ENCODE data around the gene AFAP1.

AFAP1 gene

GRCh38 chr4:7753271-7753670 is 186.4 kb downstream of the AFAP1 start:
- no peak for DNase-seq (ENCODE audit: low spot score)

- DNase-seq (ENCODE audit: low spot score) = no peak
These were observed 187.0 kb downstream of the AFAP1 start for GRCh38 chr4:7752649-7753048.

- no peak for DNase-seq (ENCODE audit: low spot score)
These were observed 188.7 kb downstream of the AFAP1 start for GRCh38 chr4:7750972-7751371.

GRCh38 chr4:7750523-7750922 is 189.1 kb downstream of the AFAP1 start:
- no peak for DNase-seq (ENCODE audit: low spot score)

GRCh38 chr4:7747566-7747965 is 192.1 kb downstream of the AFAP1 start:
- no peak for DNase-seq (ENCODE audit: low spot score)

- no peak for DNase-seq (ENCODE audit: low spot score)
These were observed 192.6 kb downstream of the AFAP1 start for GRCh38 chr4:7747062-7747385.

- DNase-seq (ENCODE audit: low spot score) = no peak
These were observed 193.2 kb downstream of the AFAP1 start for GRCh38 chr4:7746351-7747061.

GRCh38 chr4:7745301-7745885 is 194.3 kb downstream of the AFAP1 start:
- no peak for DNase-seq (ENCODE audit: low spot score)

- DNase-seq (ENCODE audit: low spot score) = no peak
These were observed 195.4 kb downstream of the AFAP1 start for GRCh38 chr4:7744142-7744804.

GRCh38 chr4:7742807-7743280 is 196.8 kb downstream of the AFAP1 start:
- DNase-seq (ENCODE audit: low spot score) = no peak

GRCh38 chr4:7741946-7742806 is 197.5 kb downstream of the AFAP1 start:
- DNase-seq (ENCODE audit: low spot score) = no peak

GRCh38 chr4:7740866-7741525 is 198.7 kb downstream of the AFAP1 start:
- no peak for DNase-seq (ENCODE audit: low spot score)

GRCh38 chr4:7739918-7740865 is 199.5 kb downstream of the AFAP1 start:
- DNase-seq (ENCODE audit: low spot score) = no peak

GRCh38 chr4:7739077-7739917 is 200.4 kb downstream of the AFAP1 start:
- no peak for DNase-seq (ENCODE audit: low spot score)

- no peak for DNase-seq (ENCODE audit: low spot score)
These were observed 201.1 kb downstream of the AFAP1 start for GRCh38 chr4:7738458-7739076.

GRCh38 chr4:7737752-7738457 is 201.8 kb downstream of the AFAP1 start:
- DNase-seq (ENCODE audit: low spot score) = no peak

- no peak for DNase-seq (ENCODE audit: low spot score)
These were observed 202.4 kb downstream of the AFAP1 start for GRCh38 chr4:7737268-7737645.

- DNase-seq (ENCODE audit: low spot score) = no peak
These were observed 203.0 kb downstream of the AFAP1 start for GRCh38 chr4:7736436-7737267.

Measured in AG20443 (cell line).